H1 (cell line): Measurements from ENCODE around the gene RPUSD3. TPM values are rescaled to one million over a fixed set of nuclear protein-coding genes. Genes with fewer than 3 reads are reported as not detected.

ENCODE experiments used
- CBX5 ChIP-seq: fragments of 300-800, 300-1000 bp; sonication (generic); IDR thresholded peaks from 2 replicates; pipeline ENCODE4 v1.7.1; 2016; ENCODE audit warnings: antibody characterized with exemption, low read length, low read depth
- CEBPB ChIP-seq: IDR thresholded peaks from 2 replicates; pipeline ENCODE4 v1.6.1; 2012; ENCODE audit warnings: low read depth, low read length
- CTBP2 ChIP-seq: IDR thresholded peaks from 2 replicates; pipeline ENCODE4 v1.7.0; 2011; ENCODE audit warnings: borderline replicate concordance, mild to moderate bottlenecking, moderate library complexity, mixed read lengths, low read length; ENCODE audit not compliant: insufficient read depth, insufficient read length
- EZH2 ChIP-seq: fragments of 200-600 bp; sonication (generic); IDR thresholded peaks from 2 replicates; pipeline ENCODE4 v1.7.1; 2012; ENCODE audit warnings: low read depth, mild to moderate bottlenecking, moderate library complexity, low read length, inconsistent platforms; ENCODE audit not compliant: severe bottlenecking
- HDAC2 ChIP-seq, 2 experiments: fragments of 300-600 bp in 1 of 2; sonication (generic) in 1 of 2; IDR thresholded peaks; 2 replicates each; pipeline ENCODE4 v1.6.1; 2011 to 2012; ENCODE audit warnings: low read depth in 2 of 2, low read length in 2 of 2, mild to moderate bottlenecking in 2 of 2, moderate library complexity in 2 of 2, borderline replicate concordance in 1 of 2, inconsistent platforms in 1 of 2
- KDM1A ChIP-seq: fragments of 200-600, 300-600 bp; sonication (generic); IDR thresholded peaks from 2 replicates; pipeline ENCODE4 v1.7.1; 2016; ENCODE audit warnings: mild to moderate bottlenecking, low read length, borderline replicate concordance
- KDM5A ChIP-seq: fragments of 200-600 bp; IDR thresholded peaks from 2 replicates; pipeline ENCODE4 v1.7.1; 2012; ENCODE audit warnings: mild to moderate bottlenecking, low read length, inconsistent platforms, mixed read lengths
- POLR2A ChIP-seq, 2 experiments: IDR thresholded peaks; 1 replicate in 1 of 2; 2 replicates in 1 of 2; pipeline ENCODE4 v1.6.1; 2011; ENCODE audit warnings: low read depth in 2 of 2, low read length in 2 of 2, mild to moderate bottlenecking in 2 of 2; ENCODE audit errors: control extremely low read depth in 1 of 2
- POU5F1 ChIP-seq: IDR thresholded peaks from 2 replicates; pipeline ENCODE4 v1.6.1; 2011; ENCODE audit warnings: low read depth, mild to moderate bottlenecking, low read length, moderate library complexity
- RXRA ChIP-seq: IDR thresholded peaks from 2 replicates; pipeline ENCODE4 v1.6.1; 2011; ENCODE audit warnings: low read depth, mild to moderate bottlenecking, low read length, moderate library complexity; ENCODE audit not compliant: insufficient read depth
- SIN3A ChIP-seq, 2 experiments: IDR thresholded peaks in 1 of 2; conservative IDR thresholded peaks in 1 of 2; 2 replicates each; pipeline ENCODE4 v1.6.1; 2011 to 2012; ENCODE audit warnings: low read length in 2 of 2, improper control_type of control experiment in 1 of 2, low read depth in 1 of 2, mild to moderate bottlenecking in 1 of 2
- SIRT6 ChIP-seq: IDR thresholded peaks from one replicate; pipeline ENCODE4 v1.7.1; 2012; ENCODE audit warnings: low read length, inconsistent platforms
- TAF7 ChIP-seq: optimal IDR thresholded peaks from 2 replicates; pipeline ENCODE3; 2011; ENCODE audit warnings: low read depth, mild to moderate bottlenecking, inconsistent platforms, low read length, moderate library complexity, borderline replicate concordance
- TBP ChIP-seq: IDR thresholded peaks from 2 replicates; pipeline ENCODE4 v1.6.1; 2011; ENCODE audit warnings: low read depth, low read length, improper control_type of control experiment
- TCF12 ChIP-seq: IDR thresholded peaks from 2 replicates; pipeline ENCODE4 v1.6.1; 2011; ENCODE audit warnings: low read depth, mild to moderate bottlenecking, low read length
- ZNF274 ChIP-seq: IDR thresholded peaks from 2 replicates; pipeline ENCODE4 v1.7.0; 2012; ENCODE audit warnings: low read length, borderline replicate concordance; ENCODE audit errors: extremely low read depth
- polyA plus RNA-seq, 7 experiments: library from polyadenylated mRNA; depleted of rRNA in 3 of 7; stranded (reverse) in 5 of 7; unstranded in 2 of 7; fragments of >200 nt in 5 of 7; fragments of 200-250 nt in 2 of 7; gene quantifications; 1 replicate in 5 of 7; 2 replicates in 1 of 7; 4 replicates in 1 of 7; pipeline versions ENCODE4 v1.2.1 to v1.2.3, GENCODE V29; 2011 to 2013; ENCODE audit warnings: missing spikeins in 2 of 7, mixed read lengths in 2 of 7
- total RNA-seq: library from RNA; stranded (reverse); fragmentation: NEBNext Ultra II Directional; extraction: Animal tissue kit (Norgen Biotek cat#: 25700); gene quantifications from 2 replicates; pipeline ENCODE4 v1.2.1, GENCODE V29; 2021
- TF ChIP-seq, protein P1 (sequence below): IDR thresholded peaks from 2 replicates; pipeline ENCODE4 v1.6.1; 2012; ENCODE audit warnings: inconsistent platforms
- TF ChIP-seq, protein P2 (sequence below), 3 experiments: IDR thresholded peaks; 1 replicate in 2 of 3; 2 replicates in 1 of 3; pipeline versions ENCODE4 v1.5.1 to v1.6.1; 2011; ENCODE audit warnings: low read length in 3 of 3, mild to moderate bottlenecking in 3 of 3, inconsistent platforms in 2 of 3, low read depth in 1 of 3, moderate library complexity in 1 of 3; ENCODE audit not compliant: insufficient read depth in 1 of 3; ENCODE audit errors: control extremely low read depth in 1 of 3
- TF ChIP-seq, protein P3 (sequence below): IDR thresholded peaks from 2 replicates; pipeline ENCODE4 v1.6.1; 2012; ENCODE audit warnings: low read length, inconsistent platforms

The RPUSD3 gene
- total and polyA plus RNA-seq, 2 of the 8 experiments (the other 6 are each of a cell fraction or from before 2014, with no cell fraction given): 68.4 to 154 TPM

DNA sequence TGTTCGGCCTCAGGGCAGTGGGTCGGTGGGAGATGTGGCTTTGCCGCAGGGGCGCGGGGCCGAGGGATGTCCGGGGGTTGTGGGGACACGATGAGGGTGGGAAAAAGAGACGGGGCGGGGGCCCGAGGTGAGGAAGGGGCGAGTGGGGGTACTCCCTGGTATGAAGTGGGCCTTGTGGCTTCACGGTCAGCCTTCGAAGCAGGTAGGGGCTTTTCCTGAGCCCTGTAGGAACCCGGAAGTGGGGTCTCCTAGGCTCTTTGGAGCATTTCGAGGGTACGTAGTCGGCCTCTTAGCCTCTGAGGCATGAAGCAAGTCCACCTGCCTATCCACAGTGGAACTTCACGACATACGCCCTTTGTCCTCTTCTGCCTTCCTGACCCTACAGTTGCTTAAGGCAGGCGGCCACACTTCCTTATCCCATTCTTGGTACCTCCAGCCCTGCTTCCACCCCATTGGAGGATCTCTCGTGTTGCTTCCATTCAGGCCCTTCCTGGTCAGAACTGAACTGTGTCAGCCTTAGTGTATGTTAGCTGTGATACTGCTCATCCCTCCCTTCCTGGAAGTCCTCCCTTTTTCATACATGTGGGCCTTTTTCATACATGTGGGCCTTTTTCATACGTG is 50.5 kb downstream of the RPUSD3 start (continued):
- TF ChIP-seq, protein P1, sequence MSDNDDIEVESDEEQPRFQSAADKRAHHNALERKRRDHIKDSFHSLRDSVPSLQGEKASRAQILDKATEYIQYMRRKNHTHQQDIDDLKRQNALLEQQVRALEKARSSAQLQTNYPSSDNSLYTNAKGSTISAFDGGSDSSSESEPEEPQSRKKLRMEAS: no peak
- TF ChIP-seq TAF7 (no peak), CTBP2 (no peak), POU5F1 (no peak), SIN3A (conservative IDR thresholded peaks at IDR 0.05 in 1 of 2, IDR thresholded peaks at IDR 0.05 in 1 of 2; ENCODE audit: low read depth in 1 of 2, low read length in 2 of 2) (no peak; a peak in 2 of 4 replicates), TBP (0 out of 2 replicates have a peak, but pooled peaks have one; percentile 17), ZNF274 (no peak), KDM1A (no peak), HDAC2 (IDR thresholded peaks at IDR 0.05; ENCODE audit: borderline replicate concordance in 1 of 2, low read depth in 2 of 2, low read length in 2 of 2) (0 out of 4 replicates have a peak, but pooled peaks of 1 of the 2 experiments have one; percentile 24), CEBPB (no peak), EZH2 (no peak), POLR2A (IDR thresholded peaks at IDR 0.05; ENCODE audit: control extremely low read depth in 1 of 2, low read depth in 2 of 2, low read length in 2 of 2) (peak; percentile 56 to 77; a peak in 2 of 3 replicates), TCF12 (no peak), KDM5A (no peak; the same call in 1 of the 2 replicates), CBX5 (no peak), SIRT6 (no peak), RXRA (no peak)
- TF ChIP-seq, protein P2, sequence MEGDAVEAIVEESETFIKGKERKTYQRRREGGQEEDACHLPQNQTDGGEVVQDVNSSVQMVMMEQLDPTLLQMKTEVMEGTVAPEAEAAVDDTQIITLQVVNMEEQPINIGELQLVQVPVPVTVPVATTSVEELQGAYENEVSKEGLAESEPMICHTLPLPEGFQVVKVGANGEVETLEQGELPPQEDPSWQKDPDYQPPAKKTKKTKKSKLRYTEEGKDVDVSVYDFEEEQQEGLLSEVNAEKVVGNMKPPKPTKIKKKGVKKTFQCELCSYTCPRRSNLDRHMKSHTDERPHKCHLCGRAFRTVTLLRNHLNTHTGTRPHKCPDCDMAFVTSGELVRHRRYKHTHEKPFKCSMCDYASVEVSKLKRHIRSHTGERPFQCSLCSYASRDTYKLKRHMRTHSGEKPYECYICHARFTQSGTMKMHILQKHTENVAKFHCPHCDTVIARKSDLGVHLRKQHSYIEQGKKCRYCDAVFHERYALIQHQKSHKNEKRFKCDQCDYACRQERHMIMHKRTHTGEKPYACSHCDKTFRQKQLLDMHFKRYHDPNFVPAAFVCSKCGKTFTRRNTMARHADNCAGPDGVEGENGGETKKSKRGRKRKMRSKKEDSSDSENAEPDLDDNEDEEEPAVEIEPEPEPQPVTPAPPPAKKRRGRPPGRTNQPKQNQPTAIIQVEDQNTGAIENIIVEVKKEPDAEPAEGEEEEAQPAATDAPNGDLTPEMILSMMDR (IDR thresholded peaks at IDR 0.05; ENCODE audit: control extremely low read depth in 1 of 3, insufficient read depth in 1 of 3, low read depth in 1 of 3, low read length in 3 of 3): no peak
- TF ChIP-seq, protein P3, sequence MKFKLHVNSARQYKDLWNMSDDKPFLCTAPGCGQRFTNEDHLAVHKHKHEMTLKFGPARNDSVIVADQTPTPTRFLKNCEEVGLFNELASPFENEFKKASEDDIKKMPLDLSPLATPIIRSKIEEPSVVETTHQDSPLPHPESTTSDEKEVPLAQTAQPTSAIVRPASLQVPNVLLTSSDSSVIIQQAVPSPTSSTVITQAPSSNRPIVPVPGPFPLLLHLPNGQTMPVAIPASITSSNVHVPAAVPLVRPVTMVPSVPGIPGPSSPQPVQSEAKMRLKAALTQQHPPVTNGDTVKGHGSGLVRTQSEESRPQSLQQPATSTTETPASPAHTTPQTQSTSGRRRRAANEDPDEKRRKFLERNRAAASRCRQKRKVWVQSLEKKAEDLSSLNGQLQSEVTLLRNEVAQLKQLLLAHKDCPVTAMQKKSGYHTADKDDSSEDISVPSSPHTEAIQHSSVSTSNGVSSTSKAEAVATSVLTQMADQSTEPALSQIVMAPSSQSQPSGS: no peak
